ENCODE results near the gene PPP4C.
A peak's percentile ranks its signal among the peaks of the same experiment; 100 is the strongest.

PPP4C gene

GRCh38 chr16:30065102-30065942 is 10.5 kb upstream of the PPP4C start, which contains the start of gene ALDOA:
Gene ALDOA (plus strand): TSS chr16:30065760. CDS start chr16:30066898, 1,138 bp downstream.
- H3K4me3 ChIP-seq (ENCODE audit: low read depth, low read length) = peak within 1 kb of the TSS; percentile 100
- no peak for TF ChIP-seq CTCF (conservative IDR thresholded peaks at IDR 0.05; ENCODE audit: low read depth, low read length)
- DNase-seq (ENCODE audit: low read depth) = peak; percentile 99

- TF ChIP-seq CTCF (conservative IDR thresholded peaks at IDR 0.05; ENCODE audit: low read depth, low read length) = no peak
- DNase-seq (ENCODE audit: low read depth) = peak; percentile 74
- H3K4me3 ChIP-seq (ENCODE audit: low read depth, low read length) = peak overlapping the region; percentile 100
These were observed 9.6 kb upstream of the PPP4C start for GRCh38 chr16:30065943-30066760.

GRCh38 chr16:30066761-30067583 is 8.8 kb upstream of the PPP4C start:
- DNase-seq (ENCODE audit: low read depth) = no peak
- H3K4me3 ChIP-seq (ENCODE audit: low read depth, low read length) = peak overlapping the region; percentile 100
- TF ChIP-seq CTCF (conservative IDR thresholded peaks at IDR 0.05; ENCODE audit: low read depth, low read length) = no peak

GRCh38 chr16:30067584-30067916 is 8.2 kb upstream of the PPP4C start:
- TF ChIP-seq CTCF (conservative IDR thresholded peaks at IDR 0.05; ENCODE audit: low read depth, low read length) = no peak
- DNase-seq (ENCODE audit: low read depth) = no peak
- H3K4me3 ChIP-seq (ENCODE audit: low read depth, low read length) = peak overlapping the region; percentile 100

GRCh38 chr16:30068333-30068732 is 7.5 kb upstream of the PPP4C start:
- TF ChIP-seq CTCF (conservative IDR thresholded peaks at IDR 0.05; ENCODE audit: low read depth, low read length) = no peak
- DNase-seq (ENCODE audit: low read depth) = no peak
- no peak overlapping the region for H3K4me3 ChIP-seq (ENCODE audit: low read depth, low read length)

GRCh38 chr16:30068750-30069610 is 6.8 kb upstream of the PPP4C start:
- DNase-seq (ENCODE audit: low read depth) = peak; percentile 41
- TF ChIP-seq CTCF (conservative IDR thresholded peaks at IDR 0.05; ENCODE audit: low read depth, low read length) = peak; percentile 69
- no peak overlapping the region for H3K4me3 ChIP-seq (ENCODE audit: low read depth, low read length)

All from choroid plexus epithelial cell (primary cell).